Spinal cord (tissue), 10 donors: ENCODE results near the gene NFE2L2. TPM values are rescaled to one million over a fixed set of nuclear protein-coding genes. Genes with fewer than 3 reads are reported as not detected.
A peak's percentile ranks its signal among the peaks of the same experiment; 100 is the strongest.
"Not testable (repeated sequence)": the region's sequence is repeated elsewhere in the genome, so short reads cannot be mapped to it uniquely, and the experiment has no call there.

ENCODE experiments used
- DNase-seq, 6 donors: peaks; one replicate each; pipeline versions ENCODE4 v3.0.0 to v3.0.0-alpha.2; 2013 to 2015; ENCODE audit warnings: low spot score in 6 of 6, low read depth in 4 of 6
- H3K27ac ChIP-seq: one replicate; pipeline ENCODE4 v1.5.1; 2013; ENCODE audit warnings: low read depth, low read length, control low read depth
- H3K27me3 ChIP-seq: one replicate; pipeline ENCODE4 v1.6.1; 2013; ENCODE audit warnings: low read length; ENCODE audit not compliant: control insufficient read depth, insufficient read depth
- H3K36me3 ChIP-seq: one replicate; pipeline ENCODE4 v1.6.1; 2013; ENCODE audit warnings: low read length; ENCODE audit not compliant: control insufficient read depth, insufficient read depth
- H3K4me1 ChIP-seq: one replicate; pipeline ENCODE4 v1.6.1; 2013; ENCODE audit warnings: low read length; ENCODE audit not compliant: control insufficient read depth, insufficient read depth
- H3K4me3 ChIP-seq: one replicate; pipeline ENCODE4 v1.5.1; 2013; ENCODE audit warnings: low read depth, low read length, control low read depth
- H3K9me3 ChIP-seq: one replicate; pipeline ENCODE4 v1.6.1; 2013; ENCODE audit warnings: low read length; ENCODE audit not compliant: control insufficient read depth, insufficient read depth
- WGBS: methylation state at CpG from one replicate; pipeline ENCODE4 v1.1.5; 2013; ENCODE audit warnings: missing lambda C conversion rate; ENCODE audit not compliant: insufficient coverage; 5-methylcytosine and 5-hydroxymethylcytosine counted together
- polyA plus RNA-seq, 2 donors: library from polyadenylated mRNA; unstranded; fragments of 120-200 nt; gene quantifications; one replicate each; pipeline ENCODE4 v1.2.1, GENCODE V29; 2013; ENCODE audit not compliant: insufficient read length in 2 of 2
- total RNA-seq, 2 donors: library from RNA; depleted of rRNA in 1 of 2; stranded (reverse); fragments of 120-200 nt in 1 of 2; fragments of >200 nt in 1 of 2; gene quantifications; one replicate each; pipeline versions ENCODE4 v1.2.3 to v1.2.4, GENCODE V29; 2013 to 2014
- donor health status: healthy.

NFE2L2 gene
- total and polyA plus RNA-seq, 4 donors: 62.8 to 87.9 (median 64.8) TPM

DNA sequence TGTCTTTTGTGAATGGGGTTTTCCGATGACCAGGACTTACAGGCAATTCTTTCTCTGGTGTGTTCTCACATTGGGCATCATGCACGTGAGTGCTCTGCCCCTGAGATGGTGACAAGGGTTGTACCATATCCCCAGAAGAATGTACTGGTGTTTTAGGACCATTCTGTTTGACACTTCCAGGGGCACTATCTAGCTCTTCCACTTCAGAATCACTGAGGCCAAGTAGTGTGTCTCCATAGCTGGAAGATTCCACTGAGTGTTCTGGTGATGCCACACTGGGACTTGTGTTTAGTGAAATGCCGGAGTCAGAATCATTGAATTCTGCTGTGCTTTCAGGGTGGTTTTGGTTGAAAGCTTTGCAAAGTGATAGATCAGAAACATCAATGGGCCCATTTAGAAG, 33.3 kb downstream of the NFE2L2 start:
- Histone ChIP-seq H3K9me3 (no peaks in the 10 kb centered on the region), H3K27me3 (no peaks in the 10 kb centered on the region), H3K4me3 (no peak overlapping the region), H3K36me3 (peaks cover 5% of the 10 kb centered on the region), H3K27ac (no peak overlapping the region), H3K4me1 (no peaks in the 10 kb centered on the region)
- DNase-seq: no peak
- 93% methylated on average over 3 of the region's 3 CpGs for WGBS

- Histone ChIP-seq H3K9me3 (no peaks in the 10 kb centered on the region), H3K36me3 (peaks cover 3% of the 10 kb centered on the region)
Observed at GRCh38 chr2:177229442-177230242, 34.9 kb downstream of the NFE2L2 start.

GRCh38 chr2:177225965-177226360, 38.6 kb downstream of the NFE2L2 start:
- no peaks in the 10 kb centered on the region for H3K27me3 ChIP-seq
- no peak overlapping the region for H3K4me3 ChIP-seq
- H3K36me3 ChIP-seq: peaks cover 5% of the 10 kb centered on the region
- WGBS: no CpG with 5 or more reads among the region's 2 CpGs
- no peaks in the 10 kb centered on the region for H3K4me1 ChIP-seq
- H3K9me3 ChIP-seq: no peaks in the 10 kb centered on the region
- DNase-seq: no peak
- no peak overlapping the region for H3K27ac ChIP-seq

More at GRCh38 chr2:177229442-177230242, 34.9 kb downstream of the NFE2L2 start:
- Histone ChIP-seq H3K4me3 (no peak overlapping the region), H3K4me1 (no peaks in the 10 kb centered on the region), H3K27me3 (no peaks in the 10 kb centered on the region), H3K27ac (no peak overlapping the region)
- WGBS: 74% methylated on average over 5 of the region's 8 CpGs
- DNase-seq: no peak

DNA sequence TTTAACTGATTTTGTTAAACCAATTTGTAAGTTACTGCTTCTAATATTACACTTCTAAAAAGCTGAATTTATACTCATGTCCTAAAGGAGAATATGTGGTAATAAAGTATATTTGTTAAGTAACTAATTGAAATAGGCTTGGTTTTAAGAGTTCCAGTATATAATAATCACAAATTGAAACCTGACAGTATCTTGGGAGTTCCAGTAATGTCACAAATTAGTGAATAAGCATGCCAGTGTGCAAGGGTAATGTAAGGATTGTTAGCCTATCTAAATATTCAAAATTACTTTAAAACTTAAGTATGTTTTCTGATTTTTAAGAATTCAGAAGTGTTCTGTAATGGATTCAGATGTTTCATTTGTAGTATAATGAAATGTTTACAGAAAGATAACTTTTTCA, 41.1 kb downstream of the NFE2L2 start:
- not testable (repeated sequence) for H3K4me1 ChIP-seq, H3K27ac ChIP-seq, H3K9me3 ChIP-seq, DNase-seq, H3K4me3 ChIP-seq, H3K27me3 ChIP-seq
- H3K36me3 ChIP-seq: peaks cover 10% of the 10 kb centered on the region

- Histone ChIP-seq H3K4me3 (no peak overlapping the region), H3K36me3 (peaks cover 20% of the 10 kb centered on the region), H3K27me3 (no peaks in the 10 kb centered on the region), H3K9me3 (no peaks in the 10 kb centered on the region), H3K4me1 (no peaks in the 10 kb centered on the region), H3K27ac (no peak overlapping the region)
- WGBS: no CpG with 5 or more reads among the region's 3 CpGs
- DNase-seq: no peak
Observed at GRCh38 chr2:177221970-177222369, 42.6 kb downstream of the NFE2L2 start.

GRCh38 chr2:177221534-177221933, 43.0 kb downstream of the NFE2L2 start:
- WGBS: no CpG with 5 or more reads among the region's 3 CpGs
- no peaks in the 10 kb centered on the region for H3K9me3 ChIP-seq
- H3K27me3 ChIP-seq: no peaks in the 10 kb centered on the region
- no peaks in the 10 kb centered on the region for H3K4me1 ChIP-seq
- peaks cover 23% of the 10 kb centered on the region for H3K36me3 ChIP-seq
- no peak overlapping the region for H3K27ac ChIP-seq
- no peak for DNase-seq
- no peak overlapping the region for H3K4me3 ChIP-seq

DNA sequence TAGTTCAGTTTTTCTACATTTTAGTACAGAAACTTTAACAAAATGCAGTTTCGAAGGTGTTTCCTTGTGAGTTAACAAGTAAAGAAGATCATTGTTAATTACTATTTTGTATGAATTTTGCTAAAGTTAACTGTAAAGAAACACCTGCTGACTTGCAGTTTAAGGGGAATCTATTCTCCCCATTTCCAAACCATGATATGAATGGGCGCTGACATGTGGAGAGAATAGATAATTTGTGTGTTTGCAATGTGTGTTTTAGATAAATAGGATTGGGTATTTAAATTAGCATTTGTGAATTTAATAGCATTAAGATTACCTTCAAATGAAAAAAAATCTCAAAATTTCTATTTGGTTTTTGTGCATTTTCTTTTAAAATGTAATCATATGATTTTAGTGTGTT, 44.7 kb downstream of the NFE2L2 start:
- not testable (repeated sequence) for H3K9me3 ChIP-seq, H3K4me1 ChIP-seq, H3K27me3 ChIP-seq, H3K27ac ChIP-seq, H3K4me3 ChIP-seq, DNase-seq
- WGBS: no CpG with 5 or more reads among the region's 2 CpGs
- H3K36me3 ChIP-seq: peaks cover 27% of the 10 kb centered on the region

- Histone ChIP-seq H3K4me3 (no peak overlapping the region), H3K36me3 (peaks cover 27% of the 10 kb centered on the region), H3K27ac (no peak overlapping the region), H3K9me3 (no peaks in the 10 kb centered on the region), H3K27me3 (no peaks in the 10 kb centered on the region), H3K4me1 (peaks cover 9% of the 10 kb centered on the region)
- no peak for DNase-seq
- 92% methylated on average over 2 of the region's 5 CpGs for WGBS
Observed at GRCh38 chr2:177217247-177217843, 47.2 kb downstream of the NFE2L2 start.

DNA sequence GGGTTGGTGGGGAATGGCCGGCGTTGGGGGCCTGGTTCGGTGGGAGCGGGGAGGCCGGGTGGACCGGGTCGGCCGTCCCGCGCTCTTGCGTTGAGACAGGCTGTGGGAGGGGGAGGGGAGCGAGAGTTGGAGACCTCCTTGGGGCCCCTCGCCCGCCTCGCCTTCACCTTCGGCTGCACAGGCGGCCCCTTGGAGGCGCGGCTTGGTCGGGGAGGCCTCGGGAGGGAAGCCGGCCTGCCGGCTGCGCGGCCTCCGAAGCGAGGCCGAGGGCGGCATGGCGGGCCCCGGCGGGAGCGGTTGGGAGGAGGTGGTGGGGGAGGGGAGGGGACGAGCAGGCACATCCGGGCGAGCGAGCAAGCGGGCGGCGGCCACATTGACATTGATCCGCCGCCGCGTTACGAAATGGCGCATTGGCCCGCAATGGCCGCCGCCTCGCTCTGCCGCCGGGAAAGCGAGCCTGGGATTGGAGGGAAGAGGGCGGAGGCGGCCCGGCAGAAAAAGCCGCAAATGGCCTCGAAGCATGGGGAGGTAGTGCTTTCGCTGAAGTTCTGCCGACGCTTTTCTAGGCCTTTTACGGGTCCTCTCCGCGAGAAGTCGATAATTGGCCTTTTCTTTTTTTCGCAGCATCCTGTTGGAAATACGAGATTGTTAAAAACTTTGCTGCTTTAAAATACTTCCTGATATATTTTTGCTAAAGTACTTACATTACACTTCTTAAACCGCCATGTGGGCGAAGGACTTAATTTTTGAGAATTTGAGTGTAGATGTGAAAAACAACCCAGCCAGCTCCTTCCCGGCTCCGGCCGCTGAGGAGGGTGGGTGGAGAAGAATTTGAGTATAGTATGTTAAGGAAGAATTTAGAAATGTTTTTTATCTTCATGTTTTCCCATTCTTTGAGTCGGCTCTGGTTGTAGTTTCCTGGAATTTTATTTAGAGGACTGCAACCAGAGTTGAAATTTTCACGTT, 51.4 kb downstream of the NFE2L2 start:
- peaks cover 14% of the 10 kb centered on the region for H3K4me1 ChIP-seq
- no peaks in the 10 kb centered on the region for H3K9me3 ChIP-seq
- H3K36me3 ChIP-seq: peaks cover 20% of the 10 kb centered on the region
- peak; percentile 65 to 96 (median 76) for DNase-seq
- H3K4me3 ChIP-seq: peak overlapping the region; percentile 81
- WGBS: under 1% methylated on average over 68 of the region's 74 CpGs
- peak overlapping the region; percentile 98 for H3K27ac ChIP-seq
- H3K27me3 ChIP-seq: no peaks in the 10 kb centered on the region
